IPS-18c (cell line): ENCODE data around the gene ERLIN1.
"Not testable (repeated sequence)": the region's sequence is repeated elsewhere in the genome, so short reads cannot be mapped to it uniquely, and the experiment has no call there.

Experiments used
- H3K4me3 ChIP-seq: 2 replicates; pipeline ENCODE4 v1.7.0; 2013; ENCODE audit warnings: low read depth, mild to moderate bottlenecking, low read length, moderate library complexity; ENCODE audit not compliant: insufficient read depth
- H3K9me3 ChIP-seq: one replicate; pipeline ENCODE4 v1.6.1; 2013; ENCODE audit warnings: mild to moderate bottlenecking, low read length, moderate library complexity; ENCODE audit not compliant: control insufficient read depth, insufficient read depth

Gene ERLIN1

GRCh38 chr10:100148353-100149211 lies 37.2 kb downstream of the ERLIN1 start:
- Histone ChIP-seq H3K4me3 (no peak overlapping the region), H3K9me3 (no peaks in the 10 kb centered on the region)

GRCh38 chr10:100146875-100147650 lies 38.8 kb downstream of the ERLIN1 start:
- Histone ChIP-seq H3K4me3 (no peak overlapping the region), H3K9me3 (no peaks in the 10 kb centered on the region)

- no peak overlapping the region for H3K4me3 ChIP-seq
- no peaks in the 10 kb centered on the region for H3K9me3 ChIP-seq
Measured at GRCh38 chr10:100146398-100146797, 39.4 kb downstream of the ERLIN1 start.

GRCh38 chr10:100143756-100144155 lies 42.1 kb downstream of the ERLIN1 start:
- Histone ChIP-seq H3K4me3 (no peak overlapping the region), H3K9me3 (no peaks in the 10 kb centered on the region)

GRCh38 chr10:100141446-100142087 lies 44.3 kb downstream of the ERLIN1 start:
- no peaks in the 10 kb centered on the region for H3K9me3 ChIP-seq
- no peak overlapping the region for H3K4me3 ChIP-seq

GRCh38 chr10:100140070-100140469 lies 45.8 kb downstream of the ERLIN1 start:
- Histone ChIP-seq H3K4me3 (no peak overlapping the region), H3K9me3 (peaks cover 4% of the 10 kb centered on the region)

- H3K9me3 ChIP-seq: peaks cover 4% of the 10 kb centered on the region
- no peak overlapping the region for H3K4me3 ChIP-seq
Measured at GRCh38 chr10:100138921-100139496, 46.8 kb downstream of the ERLIN1 start.

GRCh38 chr10:100135486-100135885 lies 50.3 kb downstream of the ERLIN1 start:
- H3K4me3 ChIP-seq: no peak overlapping the region
- H3K9me3 ChIP-seq: peaks cover 4% of the 10 kb centered on the region

- Histone ChIP-seq H3K4me3 (no peak overlapping the region), H3K9me3 (peaks cover 4% of the 10 kb centered on the region)
Measured at GRCh38 chr10:100133801-100134200, 52.0 kb downstream of the ERLIN1 start.

- H3K4me3 ChIP-seq: no peak overlapping the region
- peaks cover 4% of the 10 kb centered on the region for H3K9me3 ChIP-seq
Measured at GRCh38 chr10:100132427-100132826, 53.4 kb downstream of the ERLIN1 start.

GRCh38 chr10:100131571-100131970 lies 54.3 kb downstream of the ERLIN1 start:
- H3K9me3 ChIP-seq: peaks cover 4% of the 10 kb centered on the region

GRCh38 chr10:100130831-100131230 lies 55.0 kb downstream of the ERLIN1 start:
- Histone ChIP-seq H3K9me3 (peaks cover 4% of the 10 kb centered on the region), H3K4me3 (no peak overlapping the region)

More at GRCh38 chr10:100131571-100131970, 54.3 kb downstream of the ERLIN1 start:
- no peak overlapping the region for H3K4me3 ChIP-seq

GRCh38 chr10:100129424-100129823 lies 56.4 kb downstream of the ERLIN1 start:
- H3K4me3 ChIP-seq: no peak overlapping the region

GRCh38 chr10:100128951-100129350 lies 56.9 kb downstream of the ERLIN1 start:
- no peak overlapping the region for H3K4me3 ChIP-seq
- no peaks in the 10 kb centered on the region for H3K9me3 ChIP-seq

More at GRCh38 chr10:100129424-100129823, 56.4 kb downstream of the ERLIN1 start:
- no peaks in the 10 kb centered on the region for H3K9me3 ChIP-seq

- H3K4me3 ChIP-seq, H3K9me3 ChIP-seq: not testable (repeated sequence)
Measured at GRCh38 chr10:100125335-100125734, 60.5 kb downstream of the ERLIN1 start.

GRCh38 chr10:100124097-100124496 lies 61.7 kb downstream of the ERLIN1 start:
- Histone ChIP-seq H3K9me3 (no peaks in the 10 kb centered on the region), H3K4me3 (no peak overlapping the region)

GRCh38 chr10:100122780-100123179 lies 63.0 kb downstream of the ERLIN1 start:
- H3K9me3 ChIP-seq: no peaks in the 10 kb centered on the region
- H3K4me3 ChIP-seq: no peak overlapping the region
